ENCODE measurements around the gene TVP23C.

DNA sequence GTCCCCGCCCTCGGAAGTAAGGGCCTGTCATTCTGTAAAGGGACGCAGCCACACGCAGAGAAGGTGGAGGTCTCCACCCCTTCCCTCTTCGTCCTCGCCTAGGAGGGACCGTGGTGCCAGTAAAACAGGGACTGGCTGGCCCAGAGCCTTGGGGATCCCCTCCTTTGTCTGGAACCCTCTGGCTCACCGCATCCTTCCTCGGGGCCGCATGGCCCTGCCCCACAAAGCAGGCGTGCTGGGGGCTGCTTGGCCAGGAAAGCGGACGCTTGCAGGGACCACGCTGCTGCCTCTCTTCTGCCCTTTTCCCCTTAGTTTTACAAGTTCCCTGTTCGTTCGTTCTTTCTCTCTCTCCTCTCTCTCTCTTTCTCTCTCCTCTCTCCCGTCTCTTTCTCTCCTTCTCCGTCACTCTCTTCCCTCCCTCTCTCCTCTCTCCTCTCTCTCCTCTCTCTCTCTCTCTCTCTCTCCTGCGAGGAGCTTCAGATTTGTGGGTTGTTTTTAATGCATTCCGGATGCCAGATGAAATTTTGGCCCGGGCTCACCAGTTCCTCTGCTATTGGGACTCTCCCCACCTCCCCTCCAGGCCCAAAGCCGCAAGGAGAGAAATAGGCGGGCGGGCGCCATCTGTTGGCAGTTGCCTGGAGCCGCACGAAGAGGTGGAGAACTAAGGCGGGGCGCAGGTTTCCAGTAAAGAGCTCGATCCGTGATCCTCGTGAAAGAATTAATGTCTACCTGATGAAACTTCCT is 60.7 kb downstream of the TVP23C start:
- peak in 2 of 3 donors; percentile 9 to 78 for TF ChIP-seq CTCF (IDR thresholded peaks at IDR 0.05)
- TF ChIP-seq POLR2A (IDR thresholded peaks at IDR 0.05) = no peak

Data from lower leg skin (tissue), 3 donors.